UCSD-AML1 (cell line): Measurements from ENCODE around the gene NOP53.
"Not testable (repeated sequence)": the region's sequence is repeated elsewhere in the genome, so short reads cannot be mapped to it uniquely, and the experiment has no call there.

Source experiments
- DNase-seq: peaks from one replicate; lab custom pipeline; 2025; ENCODE audit not compliant: unreplicated experiment; lab: John Stamatoyannopoulos, UW

The NOP53 gene

DNA sequence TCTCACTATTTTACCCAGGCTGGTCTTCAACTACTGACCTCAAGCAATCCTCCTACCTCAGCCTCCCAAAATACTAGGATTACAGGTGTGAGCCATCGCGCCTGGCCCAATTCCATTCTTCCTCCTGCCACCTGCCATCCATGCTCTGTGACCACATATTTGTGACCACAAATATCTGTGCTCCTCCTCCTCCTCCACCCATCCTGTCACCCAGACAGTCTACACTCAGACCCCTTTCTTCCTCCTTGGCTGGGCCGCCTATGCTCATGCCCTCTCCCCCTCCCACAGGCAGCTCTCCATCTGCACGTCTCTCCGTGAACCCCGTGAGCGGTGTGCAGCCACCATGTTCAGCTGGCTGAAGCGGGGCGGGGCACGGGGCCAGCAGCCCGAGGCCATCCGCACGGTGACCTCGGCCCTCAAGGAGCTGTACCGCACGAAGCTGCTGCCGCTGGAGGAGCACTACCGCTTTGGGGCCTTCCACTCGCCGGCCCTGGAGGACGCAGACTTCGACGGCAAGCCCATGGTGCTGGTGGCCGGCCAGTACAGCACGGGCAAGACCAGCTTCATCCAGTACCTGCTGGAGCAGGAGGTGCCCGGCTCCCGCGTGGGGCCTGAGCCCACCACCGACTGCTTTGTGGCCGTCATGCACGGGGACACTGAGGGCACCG lies 28.9 kb upstream of the NOP53 start:
- DNase-seq = no peak

DNA sequence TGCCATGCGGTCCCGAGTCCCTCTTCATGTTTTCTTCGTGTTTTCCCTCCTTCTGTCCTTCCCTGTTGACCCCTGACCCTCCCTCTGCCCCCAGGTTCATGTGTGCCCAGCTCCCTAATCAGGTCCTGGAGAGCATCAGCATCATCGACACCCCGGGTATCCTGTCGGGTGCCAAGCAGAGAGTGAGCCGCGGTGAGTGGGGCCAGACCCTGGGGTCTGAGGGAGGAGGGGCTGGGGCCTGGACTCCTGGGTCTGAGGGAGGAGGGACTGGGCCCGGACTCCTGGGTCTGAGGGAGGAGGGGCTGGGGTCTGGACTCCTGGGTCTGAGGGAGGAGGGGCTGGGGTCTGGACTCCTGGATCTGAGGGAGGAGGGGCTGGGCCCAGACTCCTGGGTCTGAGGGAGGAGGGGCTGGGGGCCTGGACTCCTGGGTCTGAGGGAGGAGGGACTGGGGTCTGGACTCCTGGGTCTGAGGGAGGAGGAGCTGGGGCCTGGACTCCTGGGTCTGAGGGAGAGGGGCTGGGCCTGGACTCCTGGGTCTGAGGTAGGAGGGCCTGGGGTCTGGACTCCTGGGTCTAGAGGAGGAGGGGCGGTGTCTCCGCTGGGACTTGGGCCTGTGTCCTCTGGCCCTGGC lies 26.8 kb upstream of the NOP53 start:
- not testable (repeated sequence) for DNase-seq

DNA sequence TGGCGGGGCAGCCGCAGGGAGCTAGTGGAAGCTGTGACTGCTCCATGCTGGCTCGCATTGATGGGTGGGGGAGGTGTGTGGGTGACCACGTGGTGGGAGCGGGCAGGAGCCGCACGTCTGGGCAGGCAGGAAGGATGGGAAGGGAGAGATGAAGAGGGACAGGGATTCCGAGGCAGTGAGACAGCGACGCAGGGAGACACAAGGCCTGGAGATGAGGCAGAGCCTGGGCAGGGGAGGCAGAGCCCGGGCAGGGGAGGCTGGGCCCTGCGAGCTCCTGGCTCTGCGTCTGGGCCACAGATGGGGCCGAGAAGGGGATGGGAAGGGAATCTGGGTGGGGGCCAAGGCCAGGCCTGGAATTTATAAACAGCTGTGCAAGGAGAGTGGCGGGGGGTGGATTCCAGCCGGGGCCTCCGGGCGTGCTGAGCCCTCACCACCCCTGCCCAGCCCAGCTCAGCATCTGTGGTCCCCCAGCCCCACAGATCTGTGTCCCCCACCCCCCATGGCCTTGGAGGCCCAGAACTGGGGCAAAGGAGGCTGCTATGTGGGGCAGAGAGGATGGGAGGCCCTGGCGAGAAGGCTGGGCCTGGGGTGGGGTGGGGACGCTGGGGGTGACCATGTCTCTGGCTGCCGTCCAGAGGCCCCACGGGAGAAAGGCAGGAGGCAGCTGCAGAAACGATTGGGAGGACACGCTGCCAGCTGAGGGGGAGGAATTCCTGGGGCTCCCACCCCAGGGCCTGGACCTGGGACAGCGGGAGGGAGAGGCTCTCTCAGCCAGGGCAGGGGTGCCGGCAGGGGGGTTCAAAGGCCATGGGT lies 26.1 kb upstream of the NOP53 start:
- DNase-seq = no peak

DNA sequence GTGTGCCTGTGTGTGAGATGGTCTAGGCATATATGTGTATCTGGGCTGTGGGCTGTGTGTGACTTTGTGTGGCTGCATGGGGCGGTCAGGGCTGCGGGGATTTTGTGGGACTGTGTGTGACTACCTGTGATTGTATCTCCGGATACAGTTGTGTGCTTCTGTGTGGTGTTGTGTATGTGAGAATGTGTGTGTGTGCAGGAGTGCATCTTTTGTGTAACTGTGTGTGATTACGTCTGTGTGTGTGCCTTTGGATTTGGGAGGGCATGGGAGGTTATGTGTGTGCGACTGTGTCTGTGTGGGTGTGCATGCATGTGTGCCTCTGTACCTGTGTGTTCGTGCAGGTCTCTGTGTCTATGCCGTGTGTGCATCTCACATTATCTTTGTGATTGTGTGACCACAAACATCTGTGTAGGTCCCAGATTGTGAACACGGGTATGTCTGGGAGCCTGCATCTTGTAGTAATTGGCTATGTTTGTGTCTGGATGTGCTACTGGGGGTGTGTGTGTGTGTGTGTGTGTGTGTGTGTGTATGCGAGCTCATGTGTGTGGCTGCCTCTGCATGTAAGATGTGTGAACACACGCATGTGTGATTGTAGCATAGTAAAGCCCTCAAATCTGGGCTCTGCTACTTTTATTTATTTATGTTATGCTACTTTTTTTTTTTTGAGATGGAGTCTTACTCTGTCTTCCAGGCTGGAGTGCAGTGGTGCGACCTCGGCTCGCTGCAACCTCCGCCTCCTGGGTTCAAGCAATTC lies 24.5 kb upstream of the NOP53 start:
- DNase-seq = no peak

DNA sequence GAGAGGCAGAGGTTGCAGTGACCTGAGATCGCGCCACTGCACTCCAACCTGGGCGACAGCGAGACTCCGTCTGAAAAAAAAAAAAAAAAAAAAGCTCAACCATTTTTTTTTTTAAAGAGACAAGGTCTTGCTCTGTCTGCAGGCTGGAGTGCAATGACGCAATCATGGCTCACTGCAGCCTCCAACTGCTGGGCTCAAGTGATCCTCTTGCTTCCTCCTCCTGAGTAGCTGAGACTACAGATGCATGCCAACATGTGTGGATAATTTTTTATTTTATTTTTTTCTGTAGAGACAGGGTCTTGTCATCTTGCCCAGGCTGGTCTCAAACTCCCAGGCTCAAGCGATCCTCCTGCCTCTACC lies 21.8 kb upstream of the NOP53 start:
- DNase-seq = peak; percentile 52

DNA sequence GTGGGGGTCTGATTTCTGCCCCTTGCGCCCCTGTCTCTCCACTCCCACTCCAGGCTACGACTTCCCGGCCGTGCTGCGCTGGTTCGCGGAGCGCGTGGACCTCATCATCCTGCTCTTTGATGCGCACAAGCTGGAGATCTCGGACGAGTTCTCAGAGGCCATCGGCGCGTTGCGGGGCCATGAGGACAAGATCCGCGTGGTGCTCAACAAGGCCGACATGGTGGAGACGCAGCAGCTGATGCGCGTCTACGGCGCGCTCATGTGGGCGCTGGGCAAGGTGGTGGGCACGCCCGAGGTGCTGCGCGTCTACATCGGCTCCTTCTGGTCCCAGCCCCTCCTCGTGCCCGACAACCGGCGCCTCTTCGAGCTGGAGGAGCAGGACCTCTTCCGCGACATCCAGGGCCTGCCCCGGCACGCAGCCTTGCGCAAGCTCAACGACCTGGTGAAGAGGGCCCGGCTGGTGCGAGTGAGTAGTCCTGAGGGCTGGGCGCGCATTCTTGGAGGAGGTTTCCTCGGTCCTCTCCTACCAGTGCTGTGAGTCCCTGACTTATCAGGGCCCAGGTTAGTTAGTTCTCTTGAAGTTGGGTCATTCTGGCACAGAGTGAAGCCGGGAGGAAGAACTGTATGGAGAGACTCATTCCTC lies 19.5 kb upstream of the NOP53 start:
- no peak for DNase-seq

DNA sequence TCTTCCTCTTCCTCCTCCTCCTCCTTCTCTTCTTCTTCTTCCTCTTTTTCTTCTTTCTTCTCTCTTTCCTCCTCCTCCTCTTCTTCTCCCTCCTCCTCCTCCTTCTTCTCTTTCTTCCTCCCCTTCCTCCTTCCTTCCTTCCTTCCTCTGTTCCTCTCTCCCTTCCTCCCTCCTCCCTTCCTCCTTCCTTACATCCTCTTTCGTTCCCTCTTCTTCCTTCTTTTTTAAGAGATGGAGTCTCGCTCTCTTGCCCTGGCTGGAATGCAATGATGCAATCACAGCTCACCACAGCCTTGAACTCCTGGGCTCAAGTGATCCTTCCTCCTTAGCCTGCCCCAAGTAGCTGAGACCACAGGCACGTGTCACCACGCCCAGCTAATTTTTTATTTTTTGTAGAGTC lies 18.9 kb upstream of the NOP53 start:
- DNase-seq = peak; percentile 20

DNA sequence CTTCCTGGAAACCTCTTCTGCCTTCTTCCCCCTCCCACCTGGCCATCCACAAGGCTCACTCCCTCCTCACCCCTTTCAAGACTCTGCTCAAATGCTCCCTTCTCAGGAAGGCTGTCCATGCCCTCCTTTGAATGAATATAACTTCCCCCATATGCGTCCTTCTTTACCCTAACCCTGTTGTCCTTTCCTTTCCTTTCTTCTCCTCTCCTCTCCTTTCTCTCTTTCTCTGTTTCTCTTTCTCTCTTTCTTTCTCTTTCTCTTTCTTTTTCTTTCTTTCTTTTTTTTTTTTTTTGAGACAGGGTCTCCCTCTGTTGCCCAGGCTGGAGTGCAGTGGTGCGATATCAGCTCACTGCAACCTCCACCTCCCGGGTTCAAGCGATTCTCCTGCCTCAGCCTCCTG lies 17.1 kb upstream of the NOP53 start:
- DNase-seq = not testable (repeated sequence)

DNA sequence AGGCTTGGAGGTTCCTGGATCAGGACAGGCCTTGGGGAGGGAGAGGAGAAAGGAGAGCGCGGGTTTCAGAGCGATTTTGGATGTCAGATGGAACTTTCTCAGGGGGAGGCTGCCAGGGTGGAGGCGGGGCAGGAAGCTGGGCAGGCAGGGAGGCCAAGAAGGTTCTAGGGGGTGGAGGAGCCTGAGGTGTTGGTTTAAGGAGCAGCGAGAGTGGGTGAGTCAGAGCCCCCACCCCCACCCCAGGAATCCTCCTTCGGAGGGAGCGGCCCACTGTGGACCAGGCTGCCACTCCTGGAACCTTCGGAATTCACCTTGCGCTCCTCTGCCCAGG lies 15.9 kb upstream of the NOP53 start:
- peak; percentile 78 for DNase-seq

DNA sequence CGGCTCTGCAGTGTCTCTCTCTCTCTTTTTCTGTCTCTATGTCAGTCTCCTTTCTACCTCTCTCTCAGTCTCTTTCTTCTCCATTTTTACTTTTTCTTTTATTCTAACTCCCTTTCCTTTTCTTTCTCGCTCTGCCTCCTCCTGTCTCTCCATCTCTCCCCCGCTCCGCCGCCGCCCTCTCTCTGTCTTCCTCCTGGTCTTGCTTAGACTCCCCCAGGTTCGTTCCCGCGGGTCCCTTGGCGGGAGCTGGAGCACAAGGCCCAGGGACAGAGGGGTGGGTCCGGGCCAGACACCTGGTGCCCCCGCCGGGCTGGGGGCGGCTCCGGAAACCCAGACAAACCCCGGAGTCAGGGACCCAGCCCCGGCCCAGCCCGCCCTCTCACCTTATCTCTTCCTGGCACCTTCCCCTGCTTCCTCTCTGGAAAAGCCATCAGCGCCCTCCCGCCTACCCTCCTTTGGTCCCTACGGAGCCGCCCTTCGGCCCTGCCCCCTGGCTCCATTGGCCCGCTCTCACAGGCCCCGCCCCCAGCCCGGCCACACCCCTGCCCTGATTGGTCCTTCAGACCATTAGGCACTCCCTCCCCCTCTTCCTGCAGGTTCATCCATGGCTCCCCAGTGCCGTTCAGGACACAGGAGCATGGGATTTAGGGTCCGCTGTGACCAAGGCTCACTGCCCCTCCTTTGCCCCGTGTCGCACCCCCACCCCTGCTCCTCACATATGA lies 15.4 kb upstream of the NOP53 start:
- peak; percentile 97 for DNase-seq

DNA sequence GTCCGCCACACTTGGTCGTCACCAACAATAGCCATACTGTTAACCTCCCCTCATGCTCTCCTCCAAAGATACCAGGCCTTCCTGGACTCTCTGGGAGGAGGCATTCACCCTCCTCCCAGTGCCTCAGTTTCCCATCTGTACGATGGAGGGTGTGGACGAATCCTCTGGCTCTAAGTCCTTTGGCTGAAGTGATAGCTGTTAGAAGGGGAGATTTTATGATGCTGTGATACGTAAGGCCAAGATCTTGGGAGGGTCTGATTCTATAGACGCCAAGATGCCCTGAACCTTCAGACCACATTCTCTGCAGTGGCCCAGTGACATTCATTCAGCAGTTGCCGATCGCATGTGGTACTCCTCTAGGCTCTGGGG lies 14.8 kb upstream of the NOP53 start:
- DNase-seq = no peak

DNA sequence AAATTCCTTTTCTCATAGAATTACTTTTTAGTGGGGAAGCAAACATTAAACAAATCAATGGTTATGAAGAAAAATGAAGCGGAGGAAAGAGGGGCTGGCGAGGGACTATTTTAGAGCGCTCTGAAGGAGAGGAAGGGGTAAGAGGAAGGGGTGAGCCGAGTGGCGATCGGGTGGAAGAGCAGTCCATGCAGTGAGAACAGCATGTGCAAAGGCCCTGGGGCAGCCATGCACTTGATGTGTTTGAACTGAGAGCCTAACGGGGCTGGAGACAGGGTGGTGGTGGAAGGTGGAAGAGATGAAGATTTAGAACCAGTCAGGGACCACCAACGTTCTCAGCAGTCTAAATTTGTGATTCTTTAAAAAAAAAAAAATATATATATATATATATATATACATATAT lies 14.4 kb upstream of the NOP53 start:
- no peak for DNase-seq

DNA sequence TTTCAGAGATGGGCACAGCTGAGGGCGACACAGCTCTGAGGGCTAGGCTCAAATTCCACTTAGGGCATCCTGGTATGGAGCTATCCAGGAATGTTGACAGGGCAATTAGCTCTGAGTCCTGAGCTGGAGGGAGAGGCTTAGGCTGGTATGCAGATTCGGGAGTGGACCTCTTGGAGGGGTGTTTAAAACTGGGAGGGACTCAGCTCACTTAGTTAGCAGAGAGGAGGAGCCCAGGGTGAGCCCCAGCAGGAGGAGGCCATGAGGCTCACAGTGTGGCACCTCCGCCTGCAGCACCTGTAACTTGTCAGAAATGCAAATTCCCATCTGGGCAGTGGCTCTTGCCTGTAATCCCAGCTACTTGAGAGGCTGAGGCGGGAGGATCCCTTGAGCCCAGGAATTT lies 10.2 kb upstream of the NOP53 start:
- no peak for DNase-seq

DNA sequence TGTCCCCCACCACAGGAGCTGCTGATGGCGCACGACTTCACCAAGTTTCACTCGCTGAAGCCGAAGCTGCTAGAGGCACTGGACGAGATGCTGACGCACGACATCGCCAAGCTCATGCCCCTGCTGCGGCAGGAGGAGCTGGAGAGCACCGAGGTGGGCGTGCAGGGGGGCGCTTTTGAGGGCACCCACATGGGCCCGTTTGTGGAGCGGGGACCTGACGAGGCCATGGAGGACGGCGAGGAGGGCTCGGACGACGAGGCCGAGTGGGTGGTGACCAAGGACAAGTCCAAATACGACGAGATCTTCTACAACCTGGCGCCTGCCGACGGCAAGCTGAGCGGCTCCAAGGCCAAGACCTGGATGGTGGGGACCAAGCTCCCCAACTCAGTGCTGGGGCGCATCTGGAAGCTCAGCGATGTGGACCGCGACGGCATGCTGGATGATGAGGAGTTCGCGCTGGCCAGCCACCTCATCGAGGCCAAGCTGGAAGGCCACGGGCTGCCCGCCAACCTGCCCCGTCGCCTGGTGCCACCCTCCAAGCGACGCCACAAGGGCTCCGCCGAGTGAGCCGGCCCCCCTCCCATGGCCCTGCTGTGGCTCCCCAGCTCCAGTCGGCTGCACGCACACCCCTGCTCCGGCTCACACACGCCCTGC lies 4.4 kb upstream of the NOP53 start:
- no peak for DNase-seq

DNA sequence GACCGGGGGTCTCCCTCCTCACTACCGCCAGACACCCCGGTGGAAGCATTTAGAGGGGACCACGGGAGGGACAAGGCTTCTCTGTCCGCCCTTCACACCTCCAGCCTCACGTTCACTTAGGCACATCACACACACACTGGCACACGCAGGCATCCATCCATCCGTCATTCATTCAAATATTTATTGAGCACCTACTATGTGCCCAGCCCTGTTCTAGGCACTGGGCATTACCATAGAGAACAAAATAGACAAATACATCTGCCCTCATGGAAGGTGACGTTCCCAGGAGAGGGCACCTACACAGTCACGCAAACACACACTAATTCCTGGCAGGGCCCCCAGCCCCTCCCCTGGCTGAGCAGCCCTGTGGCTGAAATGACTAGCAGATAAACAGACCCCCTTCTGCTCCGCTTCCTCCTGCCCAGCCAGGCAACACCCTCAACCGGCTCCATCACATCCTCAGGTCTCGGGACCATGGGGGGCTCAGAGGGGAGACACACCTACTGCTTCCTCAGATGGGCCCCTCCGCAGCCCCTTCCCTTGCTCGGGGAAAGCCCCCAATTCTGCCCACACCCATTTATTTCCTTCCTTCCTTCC lies 3.7 kb upstream of the NOP53 start:
- DNase-seq = no peak

DNA sequence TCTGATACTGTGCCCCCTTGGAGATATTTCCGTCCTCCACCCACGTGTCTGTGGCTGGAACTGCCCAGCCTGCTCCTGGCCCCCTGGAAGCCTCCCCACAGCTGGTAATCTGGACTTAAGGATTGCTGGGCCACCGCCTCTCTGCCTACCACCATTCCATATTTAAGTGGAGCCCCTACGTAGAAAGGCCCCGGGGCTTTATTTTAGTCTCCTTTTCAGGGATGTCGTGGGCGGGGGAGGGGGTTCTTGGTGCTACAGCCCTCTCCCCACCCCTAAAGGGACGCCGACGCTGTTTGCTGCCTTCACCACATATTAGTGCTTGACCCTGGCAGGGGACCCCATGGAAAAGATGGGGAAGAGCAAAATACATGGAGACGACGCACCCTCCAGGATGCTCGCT lies 2.7 kb upstream of the NOP53 start:
- DNase-seq = no peak

DNA sequence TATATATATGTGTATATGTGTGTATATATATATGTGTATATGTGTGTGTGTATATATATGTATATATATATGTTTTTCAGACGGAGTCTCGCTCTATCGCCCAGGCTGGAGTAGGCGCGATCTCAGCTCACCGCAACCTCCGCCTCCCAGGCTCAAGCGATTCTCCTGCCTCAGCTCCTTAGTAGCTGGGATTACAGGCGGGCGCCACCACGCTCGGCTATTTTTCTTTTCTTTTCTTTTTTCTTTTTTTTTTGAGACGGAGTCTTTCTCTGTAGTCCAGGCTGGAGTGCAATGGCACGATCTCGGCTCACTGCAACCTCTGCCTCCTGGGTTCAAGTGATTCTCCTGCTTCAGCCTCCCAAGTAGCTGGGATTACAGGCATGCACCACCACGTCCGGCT lies 783 bp downstream of the NOP53 start:
- not testable (repeated sequence) for DNase-seq

DNA sequence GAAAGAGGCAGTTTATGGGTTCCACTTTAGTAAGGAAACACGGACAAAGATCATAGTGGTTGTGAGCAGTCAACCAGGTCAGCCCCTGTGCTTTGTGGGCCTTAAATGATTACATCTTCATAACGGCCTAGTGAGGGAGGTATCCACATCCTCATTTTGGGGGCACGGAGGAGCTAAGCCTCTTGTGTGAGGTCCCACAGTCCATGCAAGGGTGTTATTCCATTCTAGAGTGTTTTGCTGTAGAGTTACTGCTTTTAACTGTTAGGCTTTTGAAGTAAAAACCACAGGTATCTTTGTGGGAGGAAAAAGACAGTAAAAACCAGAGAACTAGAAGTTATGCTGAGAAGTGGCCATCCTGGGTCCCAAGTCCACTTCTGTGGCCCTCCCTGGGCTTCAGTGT lies 4.0 kb downstream of the NOP53 start:
- DNase-seq = no peak

DNA sequence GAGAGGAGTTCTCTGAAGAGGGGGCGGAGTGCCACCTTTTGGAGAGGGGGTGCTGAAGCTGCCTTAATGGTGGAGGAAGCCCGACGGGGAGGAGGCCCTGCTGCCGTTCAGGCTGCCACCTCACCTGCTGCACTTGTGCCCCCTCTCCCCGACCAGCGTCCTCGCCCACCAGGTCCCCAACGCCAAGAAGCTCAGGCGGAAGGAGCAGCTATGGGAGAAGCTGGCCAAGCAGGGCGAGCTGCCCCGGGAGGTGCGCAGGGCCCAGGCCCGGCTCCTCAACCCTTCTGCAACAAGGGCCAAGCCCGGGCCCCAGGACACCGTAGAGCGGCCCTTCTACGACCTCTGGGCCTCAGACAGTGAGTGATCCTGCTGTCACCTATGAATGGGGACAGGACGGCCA lies 5.4 kb downstream of the NOP53 start:
- no peak for DNase-seq
